ENCODE measurements around the gene ZNF207. TPM values are rescaled to one million over a fixed set of nuclear protein-coding genes. Genes with fewer than 3 reads are reported as not detected.

ZNF207 gene
- total and polyA plus RNA-seq, 9 of the 15 experiments (the other 6 are each of a cell fraction or from before 2014, with no cell fraction given), result 123 to 370 (median 250) TPM

DNA sequence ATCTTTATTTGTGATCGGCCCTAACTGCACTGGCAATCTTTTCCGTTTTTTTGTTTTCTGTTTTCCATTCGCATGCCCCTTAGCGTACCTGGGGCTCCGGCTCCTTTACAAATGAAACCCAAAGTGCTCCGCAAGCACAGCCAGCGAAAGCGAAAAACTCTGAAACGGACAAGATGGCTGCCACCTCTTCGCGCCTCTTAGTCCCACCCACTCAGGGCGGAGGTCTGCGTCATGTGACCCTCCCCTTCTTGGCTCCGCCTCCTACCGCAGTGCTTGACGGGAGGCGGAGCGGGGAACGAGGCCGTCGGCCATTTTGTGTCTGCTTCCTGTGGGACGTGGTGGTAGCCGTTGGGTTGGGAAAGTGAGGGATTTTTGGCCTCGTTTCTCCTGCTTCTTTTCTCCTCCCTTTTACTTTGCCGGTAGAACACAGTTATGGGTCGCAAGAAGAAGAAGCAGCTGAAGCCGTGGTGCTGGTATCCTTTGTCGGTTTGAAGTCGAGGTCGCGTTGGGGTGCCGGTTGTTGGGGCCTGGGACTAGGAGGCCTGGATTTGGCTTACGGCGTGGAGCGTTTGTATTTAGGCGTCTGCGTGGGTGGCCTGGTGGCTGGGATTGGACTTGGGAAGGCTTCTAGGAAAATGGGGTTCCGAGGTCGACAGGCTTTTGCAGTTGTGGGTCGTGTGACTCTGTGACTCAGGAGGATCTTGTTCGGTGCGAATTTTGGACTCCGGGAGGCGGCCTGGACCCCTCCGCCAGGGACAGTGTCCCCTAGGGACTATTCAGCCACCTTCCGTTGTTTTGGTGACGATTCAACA is at the start of gene ZNF207 (continued):
- TF ChIP-seq DNMT1 (IDR thresholded peaks at IDR 0.05) (no peak), NCOA2 (IDR thresholded peaks at IDR 0.05; ENCODE audit: partially characterized antibody in 2 of 2) (no peak), PYGO2 (tag; IDR thresholded peaks at IDR 0.05) (no peak), NELFE (IDR thresholded peaks at IDR 0.05; ENCODE audit: insufficient read depth, insufficient read length) (no peak), ZNF263 (CRISPR knock-in tag; IDR thresholded peaks at IDR 0.05; ENCODE audit: borderline replicate concordance) (no peak), KHSRP (IDR thresholded peaks at IDR 0.05) (no peak), FOXK2 (conservative IDR thresholded peaks at IDR 0.05 in 1 of 2, IDR thresholded peaks at IDR 0.05 in 1 of 2; ENCODE audit: low read depth in 2 of 2) (peak; percentile 46 to 53; a peak in 2 of 4 replicates), PHF20 (IDR thresholded peaks at IDR 0.05; ENCODE audit: partially characterized antibody) (peak; percentile 77), TOE1 (IDR thresholded peaks at IDR 0.05; ENCODE audit: borderline replicate concordance) (peak; percentile 98), TOE1 (CRISPR knock-in tag; IDR thresholded peaks at IDR 0.05; ENCODE audit: borderline replicate concordance, low read depth) (no peak), HDAC8 (tag; IDR thresholded peaks at IDR 0.05) (no peak), CBFB (CRISPR knock-in tag; IDR thresholded peaks at IDR 0.05) (no peak), CEBPB (tag; IDR thresholded peaks at IDR 0.05) (no peak), NRF1 (conservative IDR thresholded peaks at IDR 0.05 in 1 of 2, IDR thresholded peaks at IDR 0.05 in 1 of 2) (peak; percentile 29 to 53; a peak in 3 of 4 replicates), KDM5B (IDR thresholded peaks at IDR 0.05; ENCODE audit: insufficient replicate concordance, low read depth, low read length) (peak; percentile 84), ZNF644 (tag; IDR thresholded peaks at IDR 0.05; ENCODE audit: low read depth) (no peak), KLF1 (tag; IDR thresholded peaks at IDR 0.05) (peak; percentile 55; the same call in 1 of the 2 replicates), GATAD2B (IDR thresholded peaks at IDR 0.05; ENCODE audit: borderline replicate concordance) (no peak), NR1H2 (CRISPR knock-in tag; IDR thresholded peaks at IDR 0.05) (0 out of 2 replicates have a peak, but pooled peaks have one; percentile 66), NBN (IDR thresholded peaks at IDR 0.05; ENCODE audit: low read depth) (peak; percentile 46; the same call in 1 of the 2 replicates), ZNF175 (CRISPR knock-in tag; IDR thresholded peaks at IDR 0.05; ENCODE audit: low read depth) (no peak; the same call in 1 of the 2 replicates), ZSCAN32 (CRISPR knock-in tag; IDR thresholded peaks at IDR 0.05) (no peak)
- TF ChIP-seq, protein P1, sequence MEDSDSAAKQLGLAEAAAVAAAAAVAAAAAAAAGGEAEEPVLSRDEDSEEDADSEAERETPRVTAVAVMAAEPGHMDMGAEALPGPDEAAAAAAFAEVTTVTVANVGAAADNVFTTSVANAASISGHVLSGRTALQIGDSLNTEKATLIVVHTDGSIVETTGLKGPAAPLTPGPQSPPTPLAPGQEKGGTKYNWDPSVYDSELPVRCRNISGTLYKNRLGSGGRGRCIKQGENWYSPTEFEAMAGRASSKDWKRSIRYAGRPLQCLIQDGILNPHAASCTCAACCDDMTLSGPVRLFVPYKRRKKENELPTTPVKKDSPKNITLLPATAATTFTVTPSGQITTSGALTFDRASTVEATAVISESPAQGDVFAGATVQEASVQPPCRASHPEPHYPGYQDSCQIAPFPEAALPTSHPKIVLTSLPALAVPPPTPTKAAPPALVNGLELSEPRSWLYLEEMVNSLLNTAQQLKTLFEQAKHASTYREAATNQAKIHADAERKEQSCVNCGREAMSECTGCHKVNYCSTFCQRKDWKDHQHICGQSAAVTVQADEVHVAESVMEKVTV (CRISPR knock-in tag; IDR thresholded peaks at IDR 0.05), result no peak
- TF ChIP-seq, protein P2, sequence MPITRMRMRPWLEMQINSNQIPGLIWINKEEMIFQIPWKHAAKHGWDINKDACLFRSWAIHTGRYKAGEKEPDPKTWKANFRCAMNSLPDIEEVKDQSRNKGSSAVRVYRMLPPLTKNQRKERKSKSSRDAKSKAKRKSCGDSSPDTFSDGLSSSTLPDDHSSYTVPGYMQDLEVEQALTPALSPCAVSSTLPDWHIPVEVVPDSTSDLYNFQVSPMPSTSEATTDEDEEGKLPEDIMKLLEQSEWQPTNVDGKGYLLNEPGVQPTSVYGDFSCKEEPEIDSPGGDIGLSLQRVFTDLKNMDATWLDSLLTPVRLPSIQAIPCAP (CRISPR knock-in tag; IDR thresholded peaks at IDR 0.05; ENCODE audit: borderline replicate concordance), result no peak
- TF ChIP-seq, protein P3, sequence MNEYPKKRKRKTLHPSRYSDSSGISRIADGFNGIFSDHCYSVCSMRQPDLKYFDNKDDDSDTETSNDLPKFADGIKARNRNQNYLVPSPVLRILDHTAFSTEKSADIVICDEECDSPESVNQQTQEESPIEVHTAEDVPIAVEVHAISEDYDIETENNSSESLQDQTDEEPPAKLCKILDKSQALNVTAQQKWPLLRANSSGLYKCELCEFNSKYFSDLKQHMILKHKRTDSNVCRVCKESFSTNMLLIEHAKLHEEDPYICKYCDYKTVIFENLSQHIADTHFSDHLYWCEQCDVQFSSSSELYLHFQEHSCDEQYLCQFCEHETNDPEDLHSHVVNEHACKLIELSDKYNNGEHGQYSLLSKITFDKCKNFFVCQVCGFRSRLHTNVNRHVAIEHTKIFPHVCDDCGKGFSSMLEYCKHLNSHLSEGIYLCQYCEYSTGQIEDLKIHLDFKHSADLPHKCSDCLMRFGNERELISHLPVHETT (CRISPR knock-in tag; conservative IDR thresholded peaks at IDR 0.05 in 1 of 2, IDR thresholded peaks at IDR 0.05 in 1 of 2), result 0 out of 4 replicates have a peak, but pooled peaks of 1 of the 2 experiments have one; percentile 35
